SIG-M5 treated with dmso at 0.1 percent for 504 hours (cell line): ENCODE data around the gene TCF7.
"Not testable (repeated sequence)": the region's sequence is repeated elsewhere in the genome, so short reads cannot be mapped to it uniquely, and the experiment has no call there.

Experiments
- DNase-seq: peaks from one replicate; lab custom pipeline; 2025; ENCODE audit not compliant: unreplicated experiment; lab: John Stamatoyannopoulos, UW

TCF7 gene

DNA sequence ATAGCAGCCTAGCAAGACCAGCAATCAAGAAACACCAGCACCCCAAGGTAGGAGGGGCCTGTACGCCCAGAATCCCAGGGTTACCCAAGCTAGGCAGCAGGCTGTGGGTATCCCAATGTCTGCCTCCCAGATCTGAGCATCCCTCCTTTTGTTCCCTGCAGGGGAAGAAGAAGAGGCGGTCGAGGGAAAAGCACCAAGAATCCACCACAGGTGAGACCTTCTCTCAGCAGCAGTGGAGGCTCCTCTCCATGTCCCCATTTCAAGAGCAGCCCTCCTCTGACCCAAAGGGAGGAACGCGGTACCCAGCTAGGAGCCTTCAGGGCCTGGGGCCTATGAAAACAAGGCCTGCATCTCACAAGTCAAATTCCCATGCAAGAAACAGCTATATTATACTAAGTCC is 28.9 kb downstream of the TCF7 start:
- no peak for DNase-seq

DNA sequence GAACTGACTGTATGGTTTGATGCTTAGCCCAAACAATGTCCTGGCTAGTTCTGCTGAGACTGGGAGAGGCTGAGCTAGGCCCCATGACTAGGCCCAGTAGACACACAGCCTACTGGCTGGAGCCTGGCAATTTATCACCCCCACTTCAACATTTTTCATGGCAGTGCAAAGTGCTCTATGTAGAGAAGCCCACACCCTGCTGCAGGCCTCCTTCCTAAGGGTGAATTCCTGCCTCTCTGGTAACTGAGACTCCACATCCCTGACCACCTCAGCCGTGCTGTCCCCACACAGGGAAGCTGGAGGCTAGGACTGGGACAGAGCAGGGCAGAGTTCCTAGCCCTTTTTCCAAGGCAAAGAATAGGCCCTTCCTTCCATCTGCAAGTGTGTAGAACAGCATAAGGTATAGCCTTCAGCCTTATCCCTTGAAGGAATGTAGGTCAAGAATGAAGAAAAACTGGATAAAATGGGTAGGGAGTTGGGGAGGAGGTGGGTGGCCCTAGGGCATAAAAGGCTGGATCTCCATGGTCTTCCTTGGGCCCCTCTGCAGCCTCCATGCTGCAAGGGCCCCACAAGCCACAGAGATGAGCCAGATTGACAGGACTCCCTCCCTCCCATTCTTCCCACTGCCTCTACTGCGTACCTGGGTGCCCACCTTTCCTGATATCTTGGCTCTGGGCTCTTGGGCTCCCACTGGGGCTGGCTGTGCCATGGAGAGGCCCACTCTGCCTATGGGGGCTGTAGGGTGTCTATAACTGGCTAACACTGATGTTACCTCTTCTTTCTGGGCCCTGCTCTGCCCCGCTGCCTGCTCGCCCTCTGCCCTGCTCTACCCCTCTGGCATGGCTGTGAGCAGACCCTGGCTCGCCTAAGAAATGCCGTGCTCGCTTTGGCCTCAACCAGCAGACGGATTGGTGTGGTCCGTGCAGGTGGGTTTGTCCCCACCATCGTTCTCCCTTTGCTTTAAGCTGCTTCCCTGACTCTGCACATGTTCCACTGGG is 29.8 kb downstream of the TCF7 start:
- DNase-seq, result no peak

DNA sequence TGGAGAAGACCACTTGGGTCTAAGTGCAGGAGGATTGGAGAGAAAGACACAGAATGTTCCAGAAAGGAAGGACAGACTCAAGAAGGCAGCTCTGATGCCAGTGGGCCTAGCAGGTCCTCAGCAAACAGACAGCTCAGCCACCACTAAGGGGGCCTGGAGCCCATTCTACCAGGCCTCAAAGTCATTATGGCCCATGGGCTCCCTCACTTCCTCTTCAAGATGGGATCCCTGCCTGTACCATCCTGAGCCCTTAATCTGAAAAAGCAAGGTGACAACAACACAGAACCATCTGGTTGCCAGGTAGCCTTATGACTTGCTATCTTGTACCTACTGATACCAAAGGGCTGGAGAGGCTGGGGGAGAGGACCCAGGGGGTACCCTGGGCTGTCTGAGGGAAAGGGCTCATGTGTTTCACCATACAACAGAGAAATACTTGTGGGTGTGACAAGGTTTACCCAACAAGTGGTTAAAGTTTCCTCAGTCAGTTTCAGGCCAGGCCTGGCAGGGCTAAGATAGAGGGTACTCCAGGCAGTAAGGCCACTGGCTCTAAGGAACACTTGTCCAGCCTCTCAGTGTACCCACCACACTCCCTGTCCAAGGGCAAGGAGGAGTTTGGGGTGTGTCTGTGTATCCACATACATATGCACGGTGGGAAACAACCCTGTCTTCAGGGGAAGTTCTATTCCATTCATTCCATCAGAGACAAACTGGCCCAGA is 30.7 kb downstream of the TCF7 start:
- no peak for DNase-seq

DNA sequence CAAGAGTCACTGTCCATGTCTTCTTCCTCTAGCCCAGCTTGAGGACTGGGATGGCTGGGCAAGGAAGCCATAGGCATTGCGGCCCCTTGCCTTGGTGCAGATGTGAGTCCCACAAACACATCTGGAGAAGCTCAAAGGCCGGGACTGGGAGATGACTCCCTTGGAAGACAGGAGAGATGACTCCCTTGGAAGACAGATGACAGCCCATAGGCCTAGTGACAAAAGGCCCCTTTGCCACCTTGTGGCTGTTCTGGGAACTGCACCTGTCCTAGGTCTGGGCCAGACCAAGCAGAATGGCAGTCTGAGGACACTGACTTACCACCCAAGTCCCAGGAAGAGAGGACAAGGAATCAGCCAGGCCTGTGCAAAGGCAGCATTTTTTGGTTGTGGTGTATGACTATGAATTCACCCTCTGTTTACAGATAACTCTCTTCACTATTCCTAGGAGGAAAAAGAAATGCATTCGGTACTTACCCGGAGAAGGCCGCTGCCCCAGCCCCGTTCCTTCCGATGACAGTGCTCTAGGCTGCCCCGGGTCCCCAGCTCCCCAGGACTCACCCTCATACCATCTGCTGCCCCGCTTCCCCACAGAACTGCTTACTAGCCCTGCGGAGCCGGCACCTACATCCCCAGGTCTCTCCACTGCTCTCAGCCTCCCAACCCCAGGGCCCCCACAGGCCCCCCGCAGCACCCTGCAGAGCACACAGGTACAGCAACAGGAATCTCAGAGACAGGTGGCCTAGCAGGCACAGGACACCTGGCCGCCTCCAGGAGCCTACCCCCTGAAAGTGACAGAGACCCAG is 31.5 kb downstream of the TCF7 start:
- peak; percentile 66 for DNase-seq

DNA sequence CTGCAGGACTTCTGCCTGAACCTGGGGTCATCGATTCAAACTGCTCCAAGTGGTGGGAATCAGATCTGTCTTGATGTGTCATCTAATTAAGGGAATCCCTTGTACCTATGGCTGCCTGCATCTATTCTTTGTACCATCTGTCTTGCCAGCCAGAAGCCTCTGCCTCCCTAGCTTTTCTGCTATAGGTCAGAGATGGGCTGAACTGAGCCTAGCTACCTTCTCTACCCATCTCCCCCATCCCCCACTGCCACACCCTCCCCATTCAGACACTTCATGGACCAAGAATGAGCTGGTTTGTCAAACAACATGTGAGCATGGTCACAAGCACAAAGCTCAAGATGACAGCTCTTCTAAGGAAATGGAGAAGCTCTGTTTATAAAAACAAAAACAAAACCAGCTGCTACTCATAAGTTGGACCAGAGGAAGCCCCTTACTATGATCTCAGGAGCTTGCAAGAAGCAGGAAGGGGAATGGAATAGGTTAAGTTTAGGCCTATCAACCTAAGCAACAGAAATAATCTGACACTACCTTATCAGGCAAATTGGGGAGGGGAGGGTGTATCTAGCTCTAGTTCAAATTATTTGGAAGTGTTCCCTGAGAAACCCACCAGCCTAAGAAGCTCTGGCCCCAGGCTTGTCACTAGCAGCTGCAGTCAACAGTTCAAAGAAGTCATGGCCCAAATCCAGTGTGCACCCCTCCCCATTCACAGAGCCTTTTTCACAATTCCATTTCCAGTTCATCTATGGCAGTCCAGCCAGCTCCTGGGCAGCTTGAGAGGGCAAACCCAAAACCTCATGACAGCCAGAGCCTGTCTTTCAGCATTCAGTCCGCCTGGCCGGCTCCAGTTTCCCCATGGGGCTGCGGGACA is 32.4 kb downstream of the TCF7 start:
- no peak for DNase-seq

DNA sequence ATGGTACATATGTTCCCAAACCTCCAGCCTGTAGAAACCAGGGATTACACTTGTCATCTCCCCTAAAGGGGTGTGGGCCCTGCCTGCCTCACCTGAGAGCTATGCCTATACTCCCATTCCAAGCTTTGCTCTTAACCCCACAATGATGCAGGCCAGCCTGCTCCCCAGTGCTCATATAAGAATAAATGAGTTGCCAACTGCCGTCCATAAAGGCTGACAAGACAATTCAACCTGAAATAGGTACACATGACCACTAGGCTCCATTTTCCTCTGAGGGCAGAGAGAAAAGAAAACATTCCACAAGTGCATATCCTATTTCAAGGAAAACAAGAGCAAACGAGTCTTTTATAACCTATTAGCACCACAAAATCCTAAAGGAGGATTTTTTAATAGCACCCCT is 33.8 kb downstream of the TCF7 start:
- no peak for DNase-seq

DNA sequence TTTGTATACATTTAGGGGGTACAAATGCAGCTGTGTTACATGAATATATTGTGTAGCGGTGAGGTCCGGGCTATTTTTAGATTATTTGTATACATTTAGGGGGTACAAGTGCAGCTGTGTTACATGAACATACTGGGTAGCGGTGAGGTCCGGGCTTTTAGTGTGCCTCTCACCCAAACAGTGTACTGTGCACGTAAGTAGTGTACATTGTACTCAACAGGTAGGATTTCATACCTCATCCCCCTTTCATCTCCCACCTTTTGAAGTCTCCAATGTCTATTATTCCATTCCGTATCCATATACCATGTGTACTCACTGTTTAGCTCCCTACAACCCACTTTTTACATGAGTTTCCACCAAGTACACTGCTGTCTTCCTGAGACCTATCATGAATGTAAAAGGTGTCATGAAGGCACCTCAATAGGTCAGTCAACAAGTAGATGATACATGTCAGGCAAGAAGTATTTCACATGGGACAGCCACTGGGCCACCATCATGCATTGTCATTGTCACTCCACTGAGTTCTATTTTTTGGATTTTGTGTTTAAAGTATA is 34.6 kb downstream of the TCF7 start:
- DNase-seq, result no peak

DNA sequence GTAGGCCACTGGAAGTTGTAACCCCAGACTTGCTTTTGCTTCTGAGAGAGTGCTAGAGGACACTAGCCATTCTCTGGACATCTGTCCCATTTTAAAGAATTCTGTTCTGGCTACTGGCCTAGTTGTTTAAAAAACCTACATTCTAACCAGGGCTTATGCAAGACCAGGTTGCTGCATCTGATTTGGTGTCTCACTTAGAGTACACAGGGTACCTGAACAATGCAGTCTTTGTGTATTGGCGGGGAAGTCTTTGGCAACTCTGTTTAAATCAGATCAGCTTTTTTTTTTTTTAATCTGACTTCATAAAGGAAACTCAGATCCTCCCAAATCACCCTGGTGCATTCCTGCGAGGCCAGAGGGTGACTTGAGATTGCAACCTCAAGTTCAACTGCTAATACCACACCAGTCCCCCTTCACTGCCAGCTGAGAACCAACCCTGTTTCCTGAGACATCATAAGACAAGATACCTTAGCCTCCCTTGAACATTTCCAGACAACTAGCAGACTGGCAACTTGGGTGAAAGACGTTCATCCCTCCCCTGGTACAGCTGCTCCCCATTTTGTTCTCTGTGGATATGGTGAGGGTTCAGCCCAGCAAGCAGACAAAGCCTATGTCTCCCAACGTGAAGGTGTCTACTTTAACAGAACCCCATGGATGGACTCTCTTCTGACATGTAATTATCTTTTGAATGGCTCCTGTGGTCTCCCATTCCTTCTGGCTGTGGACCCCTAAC is 35.3 kb downstream of the TCF7 start:
- no peak for DNase-seq

DNA sequence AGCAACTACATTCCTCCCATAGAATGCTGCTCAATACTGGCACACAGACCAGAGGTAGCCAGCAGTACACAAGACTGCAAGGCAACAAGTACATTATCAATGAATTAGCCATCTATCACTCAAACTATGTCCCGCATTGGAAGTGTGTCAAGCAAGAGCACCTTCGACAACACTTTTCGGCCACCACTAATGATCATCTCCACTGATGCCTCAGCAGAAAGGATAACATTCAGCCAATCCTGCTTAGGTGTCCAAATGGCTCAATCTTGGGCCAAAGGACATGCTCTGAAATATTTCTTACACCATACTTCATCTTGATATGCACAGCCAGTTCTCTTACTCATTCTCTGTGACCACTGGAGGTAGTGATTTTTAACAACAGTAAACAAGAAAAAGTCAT is 37.2 kb downstream of the TCF7 start:
- no peak for DNase-seq

DNA sequence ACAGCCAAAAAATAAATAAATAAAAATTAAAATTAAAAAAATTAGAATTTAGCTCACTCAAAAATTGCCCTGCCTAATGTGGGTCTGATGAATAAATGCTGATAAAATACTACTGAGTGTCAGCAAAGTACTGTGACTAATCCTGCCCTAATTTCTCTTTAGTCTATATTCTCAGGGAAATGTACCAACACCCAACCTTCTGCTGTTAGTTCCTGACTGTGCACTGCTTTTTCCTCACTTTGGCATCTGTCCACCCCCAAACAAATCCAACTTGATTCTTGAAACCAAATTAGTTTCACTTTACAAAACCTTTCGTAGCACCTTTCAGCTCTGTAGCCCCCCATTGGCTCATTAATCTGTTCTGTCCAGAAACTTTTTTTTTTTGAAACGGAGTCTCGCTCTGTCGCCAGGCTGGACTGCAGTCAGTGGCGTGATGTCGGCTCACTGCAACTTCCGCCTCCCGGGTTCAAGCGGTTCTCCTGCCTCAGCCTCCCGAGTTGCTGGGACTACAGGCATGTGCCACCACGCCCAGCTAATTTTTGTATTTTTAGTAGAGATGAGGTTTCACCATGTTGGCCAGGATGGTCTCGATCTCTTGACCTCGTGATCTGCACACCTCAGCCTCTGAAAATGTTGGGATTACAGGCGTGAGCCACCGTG is 37.8 kb downstream of the TCF7 start:
- not testable (repeated sequence) for DNase-seq

DNA sequence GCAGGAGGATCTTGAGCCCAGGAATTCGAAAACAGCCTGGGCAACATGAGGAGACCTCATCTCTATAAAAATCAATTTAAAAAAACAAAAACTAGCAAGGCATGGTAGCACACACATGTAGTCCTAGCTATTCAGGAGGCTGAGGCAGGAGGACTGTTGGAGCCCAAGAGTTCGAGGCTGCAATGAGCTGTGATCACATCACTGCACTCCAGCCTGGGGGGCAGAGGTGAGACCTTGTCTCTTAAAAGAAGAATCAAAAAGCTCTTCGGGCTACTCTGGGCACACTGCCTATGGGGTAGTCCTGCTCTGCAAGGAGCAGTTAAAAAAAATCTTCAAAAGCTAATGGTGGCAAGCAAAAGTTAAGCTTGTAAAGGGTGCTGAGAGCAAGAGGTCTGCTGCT is 38.8 kb downstream of the TCF7 start:
- no peak for DNase-seq

DNA sequence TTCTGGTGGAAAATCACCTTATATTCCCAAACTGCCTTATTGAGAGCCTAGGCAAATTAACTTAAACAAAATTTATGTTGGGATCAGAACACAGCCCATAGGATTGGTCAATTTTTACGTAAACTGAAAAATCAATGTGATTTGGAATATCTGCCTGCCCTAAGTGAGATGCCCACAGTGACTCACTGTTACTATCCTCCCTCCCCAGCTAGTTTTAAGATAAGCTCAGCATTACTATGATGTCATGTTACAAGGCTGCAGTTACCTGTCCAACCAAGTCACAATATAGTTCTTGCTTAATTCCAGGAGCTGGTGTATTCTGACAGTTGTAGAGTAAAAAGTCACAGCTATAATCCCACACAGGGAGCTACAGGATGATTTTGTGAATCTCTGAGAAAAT is 39.2 kb downstream of the TCF7 start:
- no peak for DNase-seq

DNA sequence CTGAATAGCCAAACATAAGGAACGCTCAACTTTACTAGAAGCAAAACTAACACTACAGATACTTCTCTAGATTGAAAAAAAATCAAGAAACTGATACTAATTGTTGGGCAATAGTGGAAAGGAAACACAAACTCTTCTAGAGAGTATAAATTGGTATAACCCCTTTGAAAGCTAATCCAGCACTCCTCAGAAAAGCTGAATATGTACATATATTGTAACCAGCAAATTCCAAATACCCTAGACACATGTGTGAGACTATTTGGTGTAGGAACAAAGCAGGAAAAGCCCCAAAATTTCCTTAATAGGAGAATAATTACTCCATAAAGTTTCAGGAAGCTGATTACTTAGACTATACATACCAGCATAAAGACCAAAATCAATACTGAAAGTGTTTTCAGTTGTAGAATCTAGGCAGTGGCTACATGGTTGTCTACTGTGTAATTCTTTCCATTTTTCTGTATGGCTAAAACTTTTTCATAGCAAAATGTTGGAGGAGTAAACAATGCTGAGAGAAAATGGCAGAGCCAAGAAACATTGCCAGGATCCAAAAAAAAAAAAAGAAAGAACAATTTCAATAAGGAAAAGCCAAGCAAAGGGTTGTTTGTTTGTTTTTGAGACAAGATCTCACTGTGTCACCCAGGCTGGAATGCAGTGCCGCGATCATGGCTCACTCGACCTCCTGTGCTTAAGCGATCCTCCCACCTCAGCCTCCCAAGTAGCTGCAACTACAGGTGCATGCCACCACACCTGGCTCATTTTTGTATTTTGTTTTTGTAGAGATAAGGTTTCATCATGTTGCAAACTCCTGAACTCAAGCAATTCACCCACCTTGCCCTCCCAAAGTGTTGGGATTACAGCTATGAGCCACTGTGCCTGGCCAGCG is 47.3 kb downstream of the TCF7 start:
- no peak for DNase-seq

DNA sequence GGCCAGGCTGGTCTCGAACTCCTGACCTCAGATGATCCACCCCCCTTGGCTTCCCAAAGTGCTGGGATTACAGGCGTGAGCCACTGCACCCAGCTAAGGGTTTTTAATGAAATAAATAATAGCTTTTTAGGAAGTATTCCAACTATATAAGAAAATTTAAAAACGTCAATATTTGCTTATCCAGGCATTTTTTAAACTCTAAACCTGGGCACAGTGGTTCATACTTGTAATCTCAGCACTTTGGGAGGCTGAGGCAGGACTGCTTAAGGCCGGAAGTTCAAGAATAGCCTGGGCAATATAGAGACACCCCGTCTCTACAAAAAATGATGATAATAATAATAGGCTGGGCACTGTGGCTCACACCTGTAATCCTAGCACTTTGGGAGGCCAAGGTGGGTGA is 48.1 kb downstream of the TCF7 start:
- DNase-seq, result no peak

DNA sequence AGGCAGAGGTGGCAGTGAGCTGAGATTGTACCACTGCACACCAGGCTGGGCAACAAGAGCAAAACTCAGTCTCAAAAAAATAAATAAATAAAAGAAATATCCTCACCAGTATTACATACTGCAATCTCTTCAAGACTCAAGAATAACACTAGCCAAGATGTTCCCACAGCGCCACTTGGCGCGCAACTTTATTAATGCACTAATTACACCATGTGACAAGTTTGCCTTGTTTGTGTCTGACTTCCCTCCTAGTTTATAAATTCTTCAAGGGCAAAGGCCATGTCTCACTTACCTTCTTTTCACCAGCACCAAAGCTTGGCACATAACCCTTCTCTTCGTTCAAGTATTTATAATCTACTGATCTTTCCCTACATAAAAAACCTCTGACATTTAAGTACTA is 57.5 kb downstream of the TCF7 start:
- no peak for DNase-seq

DNA sequence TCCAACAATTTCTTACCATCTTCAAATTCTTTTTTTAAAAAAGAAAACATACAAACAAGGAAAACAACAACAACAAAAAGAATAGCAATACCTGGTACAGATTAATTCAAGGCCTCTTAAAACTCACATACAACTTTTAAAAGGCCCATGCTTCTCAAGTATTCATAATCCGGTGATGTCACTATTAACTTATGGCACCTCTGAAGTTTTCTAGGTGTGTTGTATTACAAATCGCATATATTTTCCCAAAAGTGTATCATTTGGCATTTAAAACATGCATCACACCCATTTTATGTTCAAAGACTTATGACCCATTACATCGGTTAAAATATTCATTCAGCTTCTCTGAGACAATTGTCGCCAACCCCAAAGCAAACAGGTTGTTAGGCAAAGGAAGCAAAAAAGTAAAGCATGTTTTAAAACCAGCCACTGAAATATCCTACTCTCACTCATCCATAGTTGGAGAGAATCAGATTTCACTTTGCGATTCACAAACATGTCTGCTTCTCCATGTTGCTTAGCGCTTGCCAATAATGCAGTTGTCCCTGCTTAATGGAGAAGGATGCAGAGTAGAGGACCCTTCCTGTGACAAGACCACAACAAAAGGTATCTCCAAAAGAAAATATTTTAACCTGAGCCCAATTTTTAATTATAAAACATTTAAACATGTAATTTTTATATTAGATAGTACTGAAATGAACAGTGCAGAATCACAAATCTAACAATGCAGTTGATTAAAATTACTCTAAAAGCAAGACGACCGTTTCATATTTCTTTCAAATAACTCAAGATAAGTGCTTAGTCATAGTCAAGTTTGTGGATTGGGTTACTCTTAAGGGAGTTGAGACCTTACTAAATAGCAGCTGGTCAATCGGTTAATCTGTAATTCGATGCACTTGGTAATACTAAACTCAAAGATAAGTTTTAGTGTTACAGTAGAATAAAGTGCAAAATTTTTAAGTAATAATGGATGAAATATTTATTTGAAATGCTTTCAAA is 60.7 kb downstream of the TCF7 start:
- no peak for DNase-seq
